UCSD-AML1 (cell line): ENCODE results near the gene PER1.

Source experiments
- DNase-seq: peaks from one replicate; lab custom pipeline; 2025; ENCODE audit not compliant: unreplicated experiment; lab: John Stamatoyannopoulos, UW

PER1 gene

DNA sequence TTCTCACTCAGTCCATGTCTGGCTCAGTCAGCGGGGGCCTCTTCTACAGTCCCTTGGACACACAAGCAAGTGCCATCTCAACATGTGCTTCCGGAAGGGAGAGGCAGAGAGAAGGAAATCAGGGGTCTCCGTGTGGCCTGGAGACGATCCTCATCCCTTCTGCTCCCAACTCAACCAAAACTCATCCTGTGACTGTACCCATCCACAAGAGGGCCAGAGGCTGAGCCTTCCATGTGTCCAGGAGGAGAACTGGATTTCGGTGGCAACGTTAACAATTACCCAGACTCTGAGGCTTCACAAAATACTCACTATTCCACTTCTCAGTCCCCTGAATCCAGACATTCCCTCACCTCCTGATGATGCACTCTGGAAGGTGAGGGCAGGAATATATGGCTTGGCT, 56.8 kb downstream of the PER1 start:
- DNase-seq = no peak

- DNase-seq = no peak
Measured at GRCh38 chr17:8091033-8091687, 61.0 kb downstream of the PER1 start.
